Caco-2 (cell line): ENCODE measurements around the gene TSHB. TPM values are rescaled to one million over a fixed set of nuclear protein-coding genes. Genes with fewer than 3 reads are reported as not detected.
A peak's percentile ranks its signal among the peaks of the same experiment; 100 is the strongest.

Source experiments
- BruUV-seq: library from RNA; stranded (reverse); fragments of 400-500 nt; replicated peaks from 2 replicates; lab custom pipeline; 2021; lab: Mats Ljungman, UMichigan
- CTCF ChIA-PET: fragments of 300-600 bp; sonication (Branson Sonifier 250); formaldehyde crosslinking; loops from one replicate; lab custom pipeline; 2022; ENCODE audit warnings: antibody characterized with exemption; lab: Charles Lee
- POLR2A ChIA-PET: fragments of 300-600 bp; sonication (Branson Sonifier 250); formaldehyde crosslinking; loops from one replicate; lab custom pipeline; 2022; ENCODE audit warnings: antibody characterized with exemption; lab: Charles Lee
- DNase-seq, 2 experiments: peaks; one replicate each; pipeline versions ENCODE4 v3.0.0 to v3.0.0-alpha.2; 2020 to 2022
- H3K27me3 ChIP-seq: replicated peaks from 2 replicates; pipeline ENCODE4 v1.6.0; 2011; ENCODE audit warnings: low read length; ENCODE audit not compliant: control insufficient read depth, insufficient read depth
- H3K36me3 ChIP-seq: 2 replicates; pipeline ENCODE4 v1.5.1; 2011; ENCODE audit warnings: low read length; ENCODE audit not compliant: control insufficient read depth, insufficient read depth
- H3K4me1 ChIP-seq: fragments of 250-450 bp; sonication (Bioruptor Pico); 2 replicates; pipeline ENCODE4 v1.5.1; 2020; ENCODE audit warnings: mild to moderate bottlenecking
- H3K4me3 ChIP-seq: 2 replicates; pipeline ENCODE4 v1.5.1; 2011; ENCODE audit warnings: low read depth, mild to moderate bottlenecking, control low read depth, low read length
- H3K9me3 ChIP-seq: fragments of 250-450 bp; sonication (Bioruptor Pico); 2 replicates; pipeline ENCODE4 v1.5.1; 2020; ENCODE audit warnings: mild to moderate bottlenecking, moderate library complexity
- H3K27ac Mint-ChIP-seq: one replicate; pipeline ENCODE4 v1.8.0; 2022; ENCODE audit warnings: mixed read lengths; ENCODE audit not compliant: unreplicated experiment
- H3K27me3 Mint-ChIP-seq: one replicate; pipeline ENCODE4 v1.8.0; 2022; ENCODE audit warnings: mixed read lengths; ENCODE audit not compliant: insufficient read depth, unreplicated experiment
- H3K36me3 Mint-ChIP-seq: one replicate; pipeline ENCODE4 v1.8.0; 2022; ENCODE audit warnings: mild to moderate bottlenecking, mixed read lengths; ENCODE audit not compliant: insufficient read depth, unreplicated experiment
- H3K4me1 Mint-ChIP-seq: one replicate; pipeline ENCODE4 v1.8.0; 2022; ENCODE audit warnings: low read depth, mixed read lengths; ENCODE audit not compliant: unreplicated experiment
- H3K4me3 Mint-ChIP-seq: one replicate; pipeline ENCODE4 v1.8.0; 2022; ENCODE audit warnings: mild to moderate bottlenecking, moderate library complexity, mixed read lengths; ENCODE audit not compliant: unreplicated experiment
- H3K9me3 Mint-ChIP-seq: one replicate; pipeline ENCODE4 v1.8.0; 2022; ENCODE audit warnings: mixed read lengths; ENCODE audit not compliant: unreplicated experiment
- CTCF ChIP-seq, 2 experiments: fragments of 200-600 bp in 1 of 2; IDR thresholded peaks; 1 replicate in 1 of 2; 2 replicates in 1 of 2; pipeline versions ENCODE4 v1.5.1 to v1.8.0; 2011 to 2022; ENCODE audit warnings: antibody characterized with exemption in 1 of 2, control low read depth in 1 of 2, inconsistent platforms in 1 of 2, low read depth in 1 of 2, low read length in 1 of 2, mild to moderate bottlenecking in 1 of 2, moderate library complexity in 1 of 2; ENCODE audit not compliant: insufficient read depth in 1 of 2, severe bottlenecking in 1 of 2, unreplicated experiment in 1 of 2
- intact Hi-C: fragments of 100-400 bp; cut with micrococcal nuclease; formaldehyde crosslinking; loops from one replicate; pipeline ENCODE4 v1.10.0; 2022; ENCODE audit not compliant: unreplicated experiment
- total RNA-seq: library from RNA; stranded (reverse); gene quantifications from 2 replicates; pipeline ENCODE4 v1.2.3, GENCODE V29; 2022

TSHB gene
- total RNA-seq, 1 experiment from 2014 or later = not detected

- H3K36me3 Mint-ChIP-seq = no peaks in the 10 kb centered on the region
- DNase-seq = no peak
- CTCF ChIA-PET = no interaction called here
- intact Hi-C loops = no loop called here
- Histone ChIP-seq H3K9me3 (no peaks in the 10 kb centered on the region), H3K4me1 (peaks cover 24% of the 10 kb centered on the region), H3K36me3 (no peaks in the 10 kb centered on the region), H3K27me3 (no peaks in the 10 kb centered on the region), H3K4me3 (no peak overlapping the region)
- no peaks in the 10 kb centered on the region for H3K9me3 Mint-ChIP-seq
- H3K4me3 Mint-ChIP-seq = no peak overlapping the region
- TF ChIP-seq CTCF (IDR thresholded peaks at IDR 0.05; ENCODE audit: insufficient read depth in 1 of 2, low read depth in 1 of 2, low read length in 1 of 2, severe bottlenecking in 1 of 2, unreplicated experiment in 1 of 2) = no peak
- no peak overlapping the region for H3K27ac Mint-ChIP-seq
- H3K27me3 Mint-ChIP-seq = no peaks in the 10 kb centered on the region
- POLR2A ChIA-PET = no interaction called here
- no TSS peak for BruUV-seq
- peaks cover 8% of the 10 kb centered on the region for H3K4me1 Mint-ChIP-seq
These were observed 29.7 kb downstream of the TSHB start for GRCh38 chr1:115059316-115059715.

- no peaks in the 10 kb centered on the region for H3K9me3 Mint-ChIP-seq
- no peaks in the 10 kb centered on the region for H3K27me3 Mint-ChIP-seq
- H3K36me3 Mint-ChIP-seq = no peaks in the 10 kb centered on the region
- Histone ChIP-seq H3K9me3 (no peaks in the 10 kb centered on the region), H3K4me1 (peaks cover 24% of the 10 kb centered on the region), H3K36me3 (no peaks in the 10 kb centered on the region), H3K27me3 (no peaks in the 10 kb centered on the region), H3K4me3 (no peak overlapping the region)
- ChIA-PET POLR2A (no interaction called here), CTCF (no interaction called here)
- H3K4me1 Mint-ChIP-seq = peaks cover 8% of the 10 kb centered on the region
- no peak overlapping the region for H3K4me3 Mint-ChIP-seq
- H3K27ac Mint-ChIP-seq = no peak overlapping the region
- DNase-seq = no peak
- TF ChIP-seq CTCF (IDR thresholded peaks at IDR 0.05; ENCODE audit: insufficient read depth in 1 of 2, low read depth in 1 of 2, low read length in 1 of 2, severe bottlenecking in 1 of 2, unreplicated experiment in 1 of 2) = no peak
- intact Hi-C loops = no loop called here
- BruUV-seq = no TSS peak
These were observed 30.9 kb downstream of the TSHB start for GRCh38 chr1:115060501-115060900.

- CTCF ChIA-PET = no interaction called here
- no peaks in the 10 kb centered on the region for H3K9me3 ChIP-seq
- intact Hi-C loops = no loop called here
- peak in 1 of 2 experiments; percentile 36 for DNase-seq
- no peak overlapping the region for H3K4me3 Mint-ChIP-seq
- no TSS peak for BruUV-seq
- H3K9me3 Mint-ChIP-seq = no peaks in the 10 kb centered on the region
- POLR2A ChIA-PET = no interaction called here
- no peaks in the 10 kb centered on the region for H3K36me3 Mint-ChIP-seq
- peaks cover 8% of the 10 kb centered on the region for H3K4me1 ChIP-seq
- H3K36me3 ChIP-seq = no peaks in the 10 kb centered on the region
- no peak for TF ChIP-seq CTCF (IDR thresholded peaks at IDR 0.05; ENCODE audit: insufficient read depth in 1 of 2, low read depth in 1 of 2, low read length in 1 of 2, severe bottlenecking in 1 of 2, unreplicated experiment in 1 of 2)
- no peak overlapping the region for H3K4me3 ChIP-seq
- no peaks in the 10 kb centered on the region for H3K27me3 Mint-ChIP-seq
- H3K27ac Mint-ChIP-seq = no peak overlapping the region
- peaks cover 8% of the 10 kb centered on the region for H3K4me1 Mint-ChIP-seq
- H3K27me3 ChIP-seq = no peaks in the 10 kb centered on the region
These were observed 32.9 kb downstream of the TSHB start for GRCh38 chr1:115062542-115063004.
